ENCODE results near the gene PGM1.

The PGM1 gene

DNA sequence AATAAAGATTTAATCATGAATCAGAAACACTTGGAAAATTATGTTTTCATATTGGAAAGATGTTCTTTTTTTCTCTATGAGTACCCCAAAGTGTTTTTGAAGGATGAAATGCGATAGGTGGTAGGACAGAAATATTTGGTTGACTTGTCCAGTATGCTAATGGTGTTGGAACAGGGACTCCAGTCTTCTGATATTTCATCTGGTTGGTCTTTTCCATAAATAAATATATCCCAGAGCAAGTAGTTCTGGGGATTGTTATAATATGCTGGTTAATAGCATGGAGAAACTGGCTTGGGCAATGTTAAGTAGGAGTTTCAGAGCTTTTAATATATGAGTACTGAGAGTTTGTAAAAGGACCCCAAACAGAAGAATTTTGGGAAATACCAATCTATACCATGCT, 8.7 kb downstream of the PGM1 start:
- no peak overlapping the region for H3K4me3 ChIP-seq (ENCODE audit: low read depth, low read length)
- TF ChIP-seq CTCF (IDR thresholded peaks at IDR 0.05; ENCODE audit: low read depth, low read length), result no peak

DNA sequence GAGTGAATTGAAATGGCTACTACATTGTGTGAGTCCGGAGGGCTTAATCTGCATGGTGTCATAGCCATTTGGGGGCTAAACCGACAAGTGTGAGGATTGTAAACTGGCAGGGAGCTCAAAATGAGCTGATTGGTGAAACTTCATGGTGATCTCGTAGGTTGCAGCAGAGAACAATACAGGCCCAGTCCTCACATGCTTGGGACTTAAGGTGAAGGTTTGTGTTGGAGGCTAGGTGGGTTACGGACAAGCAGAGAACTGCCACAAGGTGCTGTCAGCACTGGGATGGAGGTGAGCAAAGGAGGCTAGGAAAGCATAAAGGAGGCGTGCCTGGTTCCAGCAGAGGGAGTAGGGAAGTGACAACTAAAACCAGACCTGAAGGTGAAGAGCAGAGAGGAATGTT, 9.4 kb downstream of the PGM1 start:
- no peak overlapping the region for H3K4me3 ChIP-seq (ENCODE audit: low read depth, low read length)
- TF ChIP-seq CTCF (IDR thresholded peaks at IDR 0.05; ENCODE audit: low read depth, low read length), result no peak

- TF ChIP-seq CTCF (IDR thresholded peaks at IDR 0.05; ENCODE audit: low read depth, low read length), result no peak
- no peak overlapping the region for H3K4me3 ChIP-seq (ENCODE audit: low read depth, low read length)
These were observed 10.6 kb downstream of the PGM1 start for GRCh38 chr1:63603810-63604209.

- TF ChIP-seq CTCF (IDR thresholded peaks at IDR 0.05; ENCODE audit: low read depth, low read length), result no peak
- no peak overlapping the region for H3K4me3 ChIP-seq (ENCODE audit: low read depth, low read length)
These were observed 14.1 kb downstream of the PGM1 start for GRCh38 chr1:63607322-63607721.

DNA sequence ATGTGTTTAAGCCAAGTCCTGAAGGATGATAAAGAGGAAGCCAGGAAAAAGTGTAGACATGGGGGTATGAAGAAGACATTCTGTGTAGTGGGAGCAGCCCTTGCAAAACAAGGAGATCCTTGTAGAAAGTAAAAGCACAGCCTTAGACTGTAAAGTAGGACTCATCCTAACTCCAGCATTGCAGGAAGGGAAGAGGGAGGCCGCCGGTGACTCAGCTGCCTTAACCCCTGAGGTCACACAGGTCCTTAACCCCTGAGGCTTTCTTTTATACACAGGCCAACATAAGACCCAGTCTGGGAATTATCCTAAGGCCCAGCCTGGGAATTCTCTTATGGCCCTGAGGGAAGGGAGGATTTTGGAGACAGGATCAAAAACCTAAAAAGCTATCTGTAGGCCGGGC, 18.0 kb downstream of the PGM1 start:
- no peak overlapping the region for H3K4me3 ChIP-seq (ENCODE audit: low read depth, low read length)
- no peak for TF ChIP-seq CTCF (IDR thresholded peaks at IDR 0.05; ENCODE audit: low read depth, low read length)

DNA sequence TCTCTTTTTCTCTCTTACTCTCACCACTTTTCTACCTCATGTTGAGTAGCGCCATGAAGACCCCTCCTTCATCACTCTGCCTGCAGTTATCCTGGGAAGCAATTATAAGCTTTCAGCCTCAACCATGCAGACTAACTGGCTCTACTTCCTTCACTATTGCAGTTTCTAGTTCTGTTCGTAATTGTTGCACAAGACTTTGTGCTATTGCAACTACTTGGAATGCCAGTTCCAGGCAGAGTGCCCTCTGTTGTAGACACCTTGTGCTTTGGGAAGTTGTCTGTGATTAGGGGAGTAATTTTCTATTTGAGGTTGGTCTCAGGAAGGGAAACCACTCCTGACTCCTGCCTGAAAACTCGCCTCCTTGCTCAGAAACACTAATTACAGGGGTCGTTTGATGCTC, 19.4 kb downstream of the PGM1 start:
- TF ChIP-seq CTCF (IDR thresholded peaks at IDR 0.05; ENCODE audit: low read depth, low read length), result no peak
- H3K4me3 ChIP-seq (ENCODE audit: low read depth, low read length), result no peak overlapping the region

- no peak for TF ChIP-seq CTCF (IDR thresholded peaks at IDR 0.05; ENCODE audit: low read depth, low read length)
- no peak overlapping the region for H3K4me3 ChIP-seq (ENCODE audit: low read depth, low read length)
These were observed 19.8 kb downstream of the PGM1 start for GRCh38 chr1:63612971-63613370.

All from WI38 (cell line).